Vagina (tissue), 2 donors: ENCODE measurements around the gene C11orf52. TPM values are rescaled to one million over a fixed set of nuclear protein-coding genes. Genes with fewer than 3 reads are reported as not detected.

ENCODE experiments used
- DNase-seq, 2 donors: peaks; one replicate each; pipeline ENCODE4 v3.0.0-alpha.2; 2017; ENCODE audit errors: extremely low spot score in 2 of 2
- H3K27ac ChIP-seq: fragments of 200-600 bp; sonication (generic); one replicate; pipeline ENCODE4 v1.5.1; 2019
- H3K27me3 ChIP-seq: fragments of 200-600 bp; sonication (generic); one replicate; pipeline ENCODE4 v1.5.1; 2019
- H3K36me3 ChIP-seq, 2 donors: fragments of 200-600 bp; sonication (generic); one replicate each; pipeline ENCODE4 v1.5.1; 2017 to 2019
- H3K4me1 ChIP-seq: fragments of 200-600 bp; sonication (generic); one replicate; pipeline ENCODE4 v1.5.1; 2019
- H3K4me3 ChIP-seq, 2 donors: fragments of 200-600 bp; sonication (generic); 1 replicate in 1 of 2; 2 replicates in 1 of 2; pipeline ENCODE4 v1.5.1; 2016 to 2019
- H3K9me3 ChIP-seq: fragments of 200-600 bp; sonication (generic); one replicate; pipeline ENCODE4 v1.5.1; 2019
- CTCF ChIP-seq, 3 experiments: fragments of 450-650 bp in 2 of 3; fragments of 200-600 bp in 1 of 3; sonication (generic) in 1 of 3; IDR thresholded peaks; one replicate each; pipeline ENCODE4 v1.5.1; 2017 to 2019; ENCODE audit warnings: antibody characterized with exemption in 3 of 3, mild to moderate bottlenecking in 2 of 3, moderate library complexity in 2 of 3
- POLR2A ChIP-seq, 2 donors: fragments of 450-650 bp; IDR thresholded peaks; one replicate each; pipeline ENCODE4 v1.6.1; 2017; ENCODE audit warnings: antibody characterized with exemption in 2 of 2, mild to moderate bottlenecking in 2 of 2, moderate library complexity in 2 of 2
- POLR2AphosphoS5 ChIP-seq, 2 donors: sonication (generic); formaldehyde crosslinking; IDR thresholded peaks; one replicate each; pipeline ENCODE4 v1.9.0; 2017; ENCODE audit warnings: antibody characterized with exemption in 2 of 2, mild to moderate bottlenecking in 2 of 2, low read depth in 1 of 2; ENCODE audit not compliant: insufficient read depth in 1 of 2
- intact Hi-C: fragments of 100-400 bp; cut with DNase I; formaldehyde crosslinking; loops from one replicate; pipeline ENCODE4 v1.15.1; 2023
- small RNA-seq: library from RNA; depleted of rRNA; stranded (forward); fragments of <200 nt; gene quantifications from one replicate; pipeline ENCODE3, GENCODE V24; 2016
- total RNA-seq: library from RNA; depleted of rRNA; stranded (reverse); fragments of >200 nt; gene quantifications from one replicate; pipeline ENCODE4 v1.2.3, GENCODE V29; 2016

Gene C11orf52
- total RNA-seq, 1 donor from 2014 or later: 1.5 TPM

- peak in 1 of 2 donors; percentile 52 for DNase-seq
- Histone ChIP-seq H3K4me3 (no peak overlapping the region), H3K4me1 (peaks cover 40% of the 10 kb centered on the region), H3K9me3 (no peaks in the 10 kb centered on the region), H3K27ac (peak overlapping the region; percentile 96), H3K36me3 (no peaks in the 10 kb centered on the region), H3K27me3 (no peaks in the 10 kb centered on the region)
- no peak for TF ChIP-seq POLR2AphosphoS5 (IDR thresholded peaks at IDR 0.05; ENCODE audit: insufficient read depth in 1 of 2, low read depth in 1 of 2)
- TF ChIP-seq CTCF (IDR thresholded peaks at IDR 0.05): no peak
- no peak for TF ChIP-seq POLR2A (IDR thresholded peaks at IDR 0.05)
- intact Hi-C loops: loop anchor here (10.0 kb wide), 1 partner anchor 100 kb away; the partner anchor contains the start of genes ALG9, CFAP68 and FDXACB1
Measured at GRCh38 chr11:111974446-111974845, 55.7 kb downstream of the C11orf52 start.

- intact Hi-C loops: loop anchor here (5.0 to 10.0 kb wide), 2 partner anchors 38 to 100 kb away; partner anchors contain the start of genes ALG9, CFAP68, DIXDC1 and FDXACB1
- Histone ChIP-seq H3K4me1 (peaks cover 42% of the 10 kb centered on the region), H3K9me3 (no peaks in the 10 kb centered on the region), H3K4me3 (no peak overlapping the region), H3K36me3 (no peaks in the 10 kb centered on the region), H3K27me3 (no peaks in the 10 kb centered on the region), H3K27ac (peak overlapping the region; percentile 96)
- TF ChIP-seq CTCF (IDR thresholded peaks at IDR 0.05) (no peak), POLR2A (IDR thresholded peaks at IDR 0.05) (no peak), POLR2AphosphoS5 (IDR thresholded peaks at IDR 0.05; ENCODE audit: insufficient read depth in 1 of 2, low read depth in 1 of 2) (no peak)
- peak in 1 of 2 donors; percentile 75 for DNase-seq
Measured at GRCh38 chr11:111975076-111975806, 56.5 kb downstream of the C11orf52 start.

GRCh38 chr11:111976119-111976766, 57.5 kb downstream of the C11orf52 start:
- intact Hi-C loops: loop anchor here (5.0 to 10.0 kb wide), 2 partner anchors 39 to 101 kb away; partner anchors contain the start of genes ALG9, CFAP68, DIXDC1 and FDXACB1
- H3K27me3 ChIP-seq: no peaks in the 10 kb centered on the region
- H3K4me3 ChIP-seq: peak overlapping the region; percentile 65 to 73
- H3K36me3 ChIP-seq: peaks cover 0 to 6% of the 10 kb centered on the region in 2 donors
- TF ChIP-seq CTCF (IDR thresholded peaks at IDR 0.05): no peak
- TF ChIP-seq POLR2A (IDR thresholded peaks at IDR 0.05): no peak
- TF ChIP-seq POLR2AphosphoS5 (IDR thresholded peaks at IDR 0.05; ENCODE audit: insufficient read depth in 1 of 2, low read depth in 1 of 2): no peak
- no peaks in the 10 kb centered on the region for H3K9me3 ChIP-seq
- no peak for DNase-seq
- peak overlapping the region; percentile 96 for H3K27ac ChIP-seq
- H3K4me1 ChIP-seq: peaks cover 42% of the 10 kb centered on the region

Small RNA genes within 50 kb of the gene (small RNA-seq; reads per million reads assigned to genes)
- gene C11orf52 (not detected), gene RNA5SP351 (not detected), gene RPL37AP8 (not detected)

Other genes with a start within 250 kb of the C11orf52 start
- 35.6 TPM for gene PPP2R1B, start 152.5 kb upstream of the C11orf52 start, total RNA-seq
- 31.7 TPM for gene ALG9, start 47.3 kb upstream of the C11orf52 start, total RNA-seq
- gene FDXACB1, start 39.7 kb upstream of the C11orf52 start, total RNA-seq: not detected
- gene CFAP68, start 39.4 kb upstream of the C11orf52 start, total RNA-seq: 22.6 TPM
- gene CRYAB, start 7.1 kb upstream of the C11orf52 start, total RNA-seq: 161 TPM
- gene HSPB2, start 6.2 kb upstream of the C11orf52 start, total RNA-seq: not detected
- gene DIXDC1, start 18.4 kb downstream of the C11orf52 start, total RNA-seq: 36.8 TPM
- gene DLAT, start 106.5 kb downstream of the C11orf52 start, total RNA-seq: 19.4 TPM
- 1.5 TPM for gene PIH1D2, start 155.1 kb downstream of the C11orf52 start, total RNA-seq
- 11.8 TPM for gene NKAPD1, start 155.4 kb downstream of the C11orf52 start, total RNA-seq
- 43.0 TPM for gene TIMM8B, start 167.8 kb downstream of the C11orf52 start, total RNA-seq
- 121 TPM for gene SDHD, start 168.0 kb downstream of the C11orf52 start, total RNA-seq
- 48.6 TPM for gene IL18, start 245.2 kb downstream of the C11orf52 start, total RNA-seq
- gene TEX12, start 248.5 kb downstream of the C11orf52 start, total RNA-seq: not detected